WTC11 (cell line): Measurements from ENCODE around the gene TUBB1. TPM values are rescaled to one million over a fixed set of nuclear protein-coding genes. Genes with fewer than 3 reads are reported as not detected.

Source experiments
- ATAC-seq: fragments of 200-7000 bp; cut with Tn5 transposase; 2 replicates; pipeline ENCODE4 v1.10.0; 2021; ENCODE audit warnings: mild to moderate bottlenecking, moderate library complexity
- CTCF ChIA-PET: fragments of 300-600 bp; sonication (Branson Sonifier 250); formaldehyde crosslinking; loops from one replicate; lab custom pipeline; 2021; ENCODE audit warnings: antibody characterized with exemption; lab: Charles Lee
- POLR2A ChIA-PET: fragments of 350-600 bp; sonication (Branson Sonifier 250); formaldehyde crosslinking; loops from one replicate; lab custom pipeline; 2021; ENCODE audit warnings: antibody characterized with exemption; lab: Charles Lee
- DNase-seq: peaks from one replicate; pipeline ENCODE4 v3.0.0; 2021; ENCODE audit warnings: low spot score
- H3K27ac Mint-ChIP-seq: 2 replicates; pipeline ENCODE4 v1.8.0; 2021; ENCODE audit warnings: mixed read lengths
- H3K27me3 Mint-ChIP-seq: 2 replicates; pipeline ENCODE4 v1.8.0; 2021; ENCODE audit warnings: low read depth, mild to moderate bottlenecking, moderate library complexity, mixed read lengths
- H3K36me3 Mint-ChIP-seq: 2 replicates; pipeline ENCODE4 v1.8.0; 2021; ENCODE audit warnings: mixed read lengths
- H3K4me1 Mint-ChIP-seq: 2 replicates; pipeline ENCODE4 v1.8.0; 2022; ENCODE audit warnings: mixed read lengths
- H3K4me3 Mint-ChIP-seq: 2 replicates; pipeline ENCODE4 v1.8.0; 2021; ENCODE audit warnings: mild to moderate bottlenecking, moderate library complexity, mixed read lengths
- H3K9me3 Mint-ChIP-seq: 2 replicates; pipeline ENCODE4 v1.8.0; 2021; ENCODE audit warnings: mixed read lengths
- ATF3 ChIP-seq: sonication (generic); formaldehyde crosslinking; conservative IDR thresholded peaks from 2 replicates; pipeline ENCODE4 v1.8.1; 2022; ENCODE audit warnings: mild to moderate bottlenecking, missing genetic modification reagents
- CREB1 ChIP-seq: sonication (generic); formaldehyde crosslinking; IDR thresholded peaks from 2 replicates; pipeline ENCODE4 v1.8.0; 2023; ENCODE audit warnings: mild to moderate bottlenecking, missing genetic modification reagents
- ESRRA ChIP-seq: sonication (generic); formaldehyde crosslinking; IDR thresholded peaks from 2 replicates; pipeline ENCODE4 v1.8.1; 2022; ENCODE audit warnings: mild to moderate bottlenecking, missing genetic modification reagents, borderline replicate concordance
- FOXJ3 ChIP-seq: sonication (generic); formaldehyde crosslinking; IDR thresholded peaks from 2 replicates; pipeline ENCODE4 v1.9.0; 2021; ENCODE audit warnings: missing genetic modification reagents, mild to moderate bottlenecking, borderline replicate concordance
- HMGXB4 ChIP-seq: sonication (generic); formaldehyde crosslinking; IDR thresholded peaks from 2 replicates; pipeline ENCODE4 v1.8.1; 2023; ENCODE audit warnings: mild to moderate bottlenecking, moderate library complexity, missing genetic modification reagents
- IRF1 ChIP-seq: sonication (generic); formaldehyde crosslinking; IDR thresholded peaks from 2 replicates; pipeline ENCODE4 v1.8.0; 2023; ENCODE audit warnings: missing genetic modification reagents
- JAZF1 ChIP-seq: fragments of 250-450 bp; sonication (Bioruptor Pico); IDR thresholded peaks from 2 replicates; pipeline ENCODE4 v1.9.0; 2021; ENCODE audit warnings: moderate library complexity, mild to moderate bottlenecking, inconsistent platforms
- KAT7 ChIP-seq: sonication (generic); formaldehyde crosslinking; IDR thresholded peaks from 2 replicates; pipeline ENCODE4 v1.8.1; 2023; ENCODE audit warnings: missing genetic modification reagents, mild to moderate bottlenecking, borderline replicate concordance
- MYBL2 ChIP-seq: sonication (generic); formaldehyde crosslinking; IDR thresholded peaks from 2 replicates; pipeline ENCODE4 v1.8.1; 2023; ENCODE audit warnings: mild to moderate bottlenecking, moderate library complexity, missing genetic modification reagents
- NFATC4 ChIP-seq: fragments of 250-450 bp; sonication (Bioruptor Pico); IDR thresholded peaks from 2 replicates; pipeline ENCODE4 v1.9.0; 2021; ENCODE audit warnings: mild to moderate bottlenecking
- NFE2L1 ChIP-seq: sonication (generic); formaldehyde crosslinking; IDR thresholded peaks from 2 replicates; pipeline ENCODE4 v1.8.1; 2023; ENCODE audit warnings: missing genetic modification reagents
- SMAD3 ChIP-seq: sonication (generic); formaldehyde crosslinking; IDR thresholded peaks from 2 replicates; pipeline ENCODE4 v1.8.0; 2022; ENCODE audit warnings: missing genetic modification reagents, mild to moderate bottlenecking, borderline replicate concordance
- TCF7 ChIP-seq: sonication (generic); formaldehyde crosslinking; IDR thresholded peaks from 2 replicates; pipeline ENCODE4 v1.8.0; 2022; ENCODE audit warnings: mild to moderate bottlenecking, low read depth, missing genetic modification reagents, moderate library complexity
- ZMAT4 ChIP-seq: fragments of 250-450 bp; sonication (Bioruptor Pico); IDR thresholded peaks from 2 replicates; pipeline ENCODE4 v1.9.0; 2021; ENCODE audit warnings: mild to moderate bottlenecking
- ZNF423 ChIP-seq: fragments of 250-450 bp; sonication (Bioruptor Pico); IDR thresholded peaks from 2 replicates; pipeline ENCODE4 v2.1.2; 2022; ENCODE audit warnings: mild to moderate bottlenecking, moderate library complexity
- ZNF425 ChIP-seq: fragments of 250-450 bp; sonication (Bioruptor Pico); conservative IDR thresholded peaks from 2 replicates; pipeline ENCODE4 v1.9.0; 2021; ENCODE audit warnings: mild to moderate bottlenecking
- ZNF532 ChIP-seq: fragments of 250-450 bp; sonication (Bioruptor Pico); IDR thresholded peaks from 2 replicates; pipeline ENCODE4 v1.9.0; 2021; ENCODE audit warnings: mild to moderate bottlenecking, borderline replicate concordance
- total RNA-seq: library from RNA; stranded (reverse); gene quantifications from 3 replicates; pipeline ENCODE4 v1.2.3, GENCODE V29; 2021

The TUBB1 gene
- total RNA-seq, 1 experiment from 2014 or later: not detected

- Mint-ChIP-seq H3K9me3 (no peaks in the 10 kb centered on the region), H3K36me3 (no peaks in the 10 kb centered on the region), H3K27me3 (peaks cover 33% of the 10 kb centered on the region), H3K4me3 (no peak overlapping the region), H3K4me1 (peaks cover 15% of the 10 kb centered on the region), H3K27ac (no peak overlapping the region)
- CTCF ChIA-PET: interaction anchor here (1.5 to 1.7 kb wide), 2 partner anchors 197 to 211 kb away, joined by 6 to 7 read pairs; no protein-coding TSS in a partner anchor
- TF ChIP-seq MYBL2 (CRISPR knock-in tag) (no peak), IRF1 (CRISPR knock-in tag) (no peak), JAZF1 (no peak), SMAD3 (no peak), ZNF532 (CRISPR knock-in tag) (no peak), HMGXB4 (CRISPR knock-in tag) (no peak), ZNF425 (CRISPR knock-in tag) (no peak), ESRRA (CRISPR knock-in tag) (no peak), FOXJ3 (CRISPR knock-in tag) (no peak), KAT7 (CRISPR knock-in tag) (no peak), ZNF423 (CRISPR knock-in tag) (no peak), CREB1 (CRISPR knock-in tag) (no peak), NFE2L1 (CRISPR knock-in tag) (no peak), ATF3 (CRISPR knock-in tag) (no peak), ZMAT4 (CRISPR knock-in tag) (no peak), TCF7 (CRISPR knock-in tag) (no peak), NFATC4 (CRISPR knock-in tag) (no peak)
- no peak for ATAC-seq
- no peak for DNase-seq
- POLR2A ChIA-PET: no interaction called here
These were observed 8.8 kb upstream of the TUBB1 start for GRCh38 chr20:59010321-59010994.
